NCI-H1694 treated with DMSO at 0.1 percent for 48 hours (cell line): ENCODE data around the gene RRAGD.
"Not testable (repeated sequence)": the region's sequence is repeated elsewhere in the genome, so short reads cannot be mapped to it uniquely, and the experiment has no call there.

ENCODE experiments used
- DNase-seq: peaks from one replicate; lab custom pipeline; 2025; lab: John Stamatoyannopoulos, UW

RRAGD gene

GRCh38 chr6:89411145-89412070, 665 bp downstream of the RRAGD start:
- no peak for DNase-seq

GRCh38 chr6:89410788-89411144, 1.3 kb downstream of the RRAGD start:
- no peak for DNase-seq

GRCh38 chr6:89410231-89410761, 1.8 kb downstream of the RRAGD start:
- DNase-seq, result no peak

GRCh38 chr6:89409461-89410035, 2.5 kb downstream of the RRAGD start:
- no peak for DNase-seq

GRCh38 chr6:89406141-89406540, 5.9 kb downstream of the RRAGD start:
- no peak for DNase-seq

GRCh38 chr6:89404512-89404911, 7.6 kb downstream of the RRAGD start:
- no peak for DNase-seq

GRCh38 chr6:89402776-89403175, 9.3 kb downstream of the RRAGD start:
- no peak for DNase-seq

- DNase-seq, result no peak
Observed at GRCh38 chr6:89400912-89401399, 11.1 kb downstream of the RRAGD start.

GRCh38 chr6:89400050-89400449, 12.0 kb downstream of the RRAGD start:
- no peak for DNase-seq

GRCh38 chr6:89398762-89399525, 13.1 kb downstream of the RRAGD start:
- no peak for DNase-seq

- DNase-seq, result not testable (repeated sequence)
Observed at GRCh38 chr6:89397884-89398283, 14.2 kb downstream of the RRAGD start.

- DNase-seq, result no peak
Observed at GRCh38 chr6:89393659-89394058, 18.4 kb downstream of the RRAGD start.

GRCh38 chr6:89392823-89393222, 19.2 kb downstream of the RRAGD start:
- DNase-seq, result no peak

- no peak for DNase-seq
Observed at GRCh38 chr6:89388846-89389245, 23.2 kb downstream of the RRAGD start.

- DNase-seq, result no peak
Observed at GRCh38 chr6:89387516-89388201, 24.4 kb downstream of the RRAGD start.

GRCh38 chr6:89386917-89387491, 25.1 kb downstream of the RRAGD start:
- no peak for DNase-seq

GRCh38 chr6:89385846-89386245, 26.2 kb downstream of the RRAGD start:
- no peak for DNase-seq

- peak; percentile 96 for DNase-seq
Observed at GRCh38 chr6:89385156-89385667, 26.9 kb downstream of the RRAGD start.

- DNase-seq, result no peak
Observed at GRCh38 chr6:89381031-89381430, 31.0 kb downstream of the RRAGD start.

GRCh38 chr6:89379281-89379680, 32.8 kb downstream of the RRAGD start:
- peak; percentile 32 for DNase-seq

- DNase-seq, result no peak
Observed at GRCh38 chr6:89378628-89379027, 33.4 kb downstream of the RRAGD start.
